Hepatocyte (in vitro differentiated cells): ENCODE measurements around the gene TM9SF4.

Experiments used
- EZH2 ChIP-seq: fragments of 200-600 bp; sonication (generic); IDR thresholded peaks from 2 replicates; pipeline ENCODE4 v1.6.1; 2016; ENCODE audit warnings: antibody characterized with exemption, mild to moderate bottlenecking, borderline replicate concordance
- EZH2phosphoT487 ChIP-seq: fragments of 200-600 bp; sonication (generic); IDR thresholded peaks from one replicate; pipeline ENCODE4 v1.6.1; 2018; ENCODE audit warnings: antibody characterized with exemption, mild to moderate bottlenecking, low read depth, moderate library complexity; ENCODE audit not compliant: unreplicated experiment, severe bottlenecking
- TF ChIP-seq, protein P1 (sequence below): fragments of 200-600 bp; sonication (generic); IDR thresholded peaks from 2 replicates; pipeline ENCODE4 v1.5.1; 2016; ENCODE audit warnings: antibody characterized with exemption, mild to moderate bottlenecking; ENCODE audit not compliant: poor library complexity

GRCh38 chr20:32179934-32180333 is 70.4 kb downstream of the TM9SF4 start:
- TF ChIP-seq, protein P1, sequence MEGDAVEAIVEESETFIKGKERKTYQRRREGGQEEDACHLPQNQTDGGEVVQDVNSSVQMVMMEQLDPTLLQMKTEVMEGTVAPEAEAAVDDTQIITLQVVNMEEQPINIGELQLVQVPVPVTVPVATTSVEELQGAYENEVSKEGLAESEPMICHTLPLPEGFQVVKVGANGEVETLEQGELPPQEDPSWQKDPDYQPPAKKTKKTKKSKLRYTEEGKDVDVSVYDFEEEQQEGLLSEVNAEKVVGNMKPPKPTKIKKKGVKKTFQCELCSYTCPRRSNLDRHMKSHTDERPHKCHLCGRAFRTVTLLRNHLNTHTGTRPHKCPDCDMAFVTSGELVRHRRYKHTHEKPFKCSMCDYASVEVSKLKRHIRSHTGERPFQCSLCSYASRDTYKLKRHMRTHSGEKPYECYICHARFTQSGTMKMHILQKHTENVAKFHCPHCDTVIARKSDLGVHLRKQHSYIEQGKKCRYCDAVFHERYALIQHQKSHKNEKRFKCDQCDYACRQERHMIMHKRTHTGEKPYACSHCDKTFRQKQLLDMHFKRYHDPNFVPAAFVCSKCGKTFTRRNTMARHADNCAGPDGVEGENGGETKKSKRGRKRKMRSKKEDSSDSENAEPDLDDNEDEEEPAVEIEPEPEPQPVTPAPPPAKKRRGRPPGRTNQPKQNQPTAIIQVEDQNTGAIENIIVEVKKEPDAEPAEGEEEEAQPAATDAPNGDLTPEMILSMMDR: no peak
- TF ChIP-seq EZH2 (no peak), EZH2phosphoT487 (no peak)
